Liver (tissue), 3 donors: ENCODE results near the gene RAB35.

Experiments used
- CTCF ChIP-seq: fragments of 150-350 bp; IDR thresholded peaks from 2 replicates; pipeline ENCODE4 v1.5.1; 2017; ENCODE audit warnings: improper control_type of control experiment, low read depth, low read length; ENCODE audit not compliant: missing input control
- EGR1 ChIP-seq, 2 donors: IDR thresholded peaks; 2 replicates each; pipeline ENCODE4 v1.6.1; 2016 to 2018; ENCODE audit warnings: antibody characterized with exemption in 2 of 2, low read depth in 2 of 2
- JUND ChIP-seq, 2 donors: IDR thresholded peaks; 2 replicates each; pipeline ENCODE4 v1.6.1; 2016; ENCODE audit warnings: antibody characterized with exemption in 2 of 2
- RAD21 ChIP-seq, 2 donors: IDR thresholded peaks; 2 replicates each; pipeline ENCODE4 v1.6.1; 2016; ENCODE audit warnings: antibody characterized with exemption in 2 of 2, mild to moderate bottlenecking in 2 of 2
- REST ChIP-seq: IDR thresholded peaks from 2 replicates; pipeline ENCODE4 v1.6.1; 2016; ENCODE audit warnings: antibody characterized with exemption, mild to moderate bottlenecking
- RXRA ChIP-seq, 2 donors: IDR thresholded peaks; 2 replicates each; pipeline ENCODE4 v1.6.1; 2017 to 2018; ENCODE audit warnings: antibody characterized with exemption in 2 of 2, mild to moderate bottlenecking in 1 of 2
- TAF1 ChIP-seq: conservative IDR thresholded peaks from 2 replicates; pipeline ENCODE4 v1.6.1; 2016; ENCODE audit warnings: antibody characterized with exemption, mild to moderate bottlenecking
- TF ChIP-seq, protein P1 (sequence below): IDR thresholded peaks from 2 replicates; pipeline ENCODE4 v1.6.1; 2016; ENCODE audit warnings: antibody characterized with exemption
- donor health status: healthy.
- donor health status: healthy.

- TF ChIP-seq CTCF, result peak; percentile 99
- TF ChIP-seq REST, result peak; percentile 93
- peak; percentile 25 to 57 for TF ChIP-seq RXRA (IDR thresholded peaks at IDR 0.05)
- TF ChIP-seq EGR1 (IDR thresholded peaks at IDR 0.05; ENCODE audit: low read depth in 2 of 2), result peak in 1 of 2 donors; percentile 53
- no peak for TF ChIP-seq TAF1
- TF ChIP-seq RAD21 (IDR thresholded peaks at IDR 0.05), result peak; percentile 93 to 94
- TF ChIP-seq JUND (IDR thresholded peaks at IDR 0.05), result peak; percentile 40 to 52
- TF ChIP-seq, protein P1, sequence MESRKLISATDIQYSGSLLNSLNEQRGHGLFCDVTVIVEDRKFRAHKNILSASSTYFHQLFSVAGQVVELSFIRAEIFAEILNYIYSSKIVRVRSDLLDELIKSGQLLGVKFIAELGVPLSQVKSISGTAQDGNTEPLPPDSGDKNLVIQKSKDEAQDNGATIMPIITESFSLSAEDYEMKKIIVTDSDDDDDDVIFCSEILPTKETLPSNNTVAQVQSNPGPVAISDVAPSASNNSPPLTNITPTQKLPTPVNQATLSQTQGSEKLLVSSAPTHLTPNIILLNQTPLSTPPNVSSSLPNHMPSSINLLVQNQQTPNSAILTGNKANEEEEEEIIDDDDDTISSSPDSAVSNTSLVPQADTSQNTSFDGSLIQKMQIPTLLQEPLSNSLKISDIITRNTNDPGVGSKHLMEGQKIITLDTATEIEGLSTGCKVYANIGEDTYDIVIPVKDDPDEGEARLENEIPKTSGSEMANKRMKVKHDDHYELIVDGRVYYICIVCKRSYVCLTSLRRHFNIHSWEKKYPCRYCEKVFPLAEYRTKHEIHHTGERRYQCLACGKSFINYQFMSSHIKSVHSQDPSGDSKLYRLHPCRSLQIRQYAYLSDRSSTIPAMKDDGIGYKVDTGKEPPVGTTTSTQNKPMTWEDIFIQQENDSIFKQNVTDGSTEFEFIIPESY, result no peak
These were observed 29.5 kb downstream of the RAB35 start for GRCh38 chr12:120086801-120087621.
